ENCODE data around the gene ABCA8.
"Not testable (repeated sequence)": the region's sequence is repeated elsewhere in the genome, so short reads cannot be mapped to it uniquely, and the experiment has no call there.

Gene ABCA8

GRCh38 chr17:68955181-68955841 lies at the start of gene ABCA8:
TSS of gene ABCA8 (minus strand) at chr17:68955392. CDS start at chr17:68942034, 13,358 bp downstream.
- no peak for DNase-seq (ENCODE audit: low spot score)

- not testable (repeated sequence) for DNase-seq (ENCODE audit: low spot score)
These were observed 49.6 kb upstream of the ABCA8 start for GRCh38 chr17:69004759-69005158.

GRCh38 chr17:68999743-69000142 lies 44.6 kb upstream of the ABCA8 start:
- DNase-seq (ENCODE audit: low spot score) = not testable (repeated sequence)

GRCh38 chr17:68993112-68993511 lies 37.9 kb upstream of the ABCA8 start:
- DNase-seq (ENCODE audit: low spot score) = no peak

- DNase-seq (ENCODE audit: low spot score) = no peak
These were observed 32.8 kb upstream of the ABCA8 start for GRCh38 chr17:68987966-68988365.

- DNase-seq (ENCODE audit: low spot score) = no peak
These were observed 26.1 kb upstream of the ABCA8 start for GRCh38 chr17:68981288-68981687.

- no peak for DNase-seq (ENCODE audit: low spot score)
These were observed 18.1 kb upstream of the ABCA8 start for GRCh38 chr17:68973098-68973846.

GRCh38 chr17:68972119-68972704 lies 17.0 kb upstream of the ABCA8 start:
- DNase-seq (ENCODE audit: low spot score) = peak; percentile 46

GRCh38 chr17:68969101-68969500 lies 13.9 kb upstream of the ABCA8 start:
- no peak for DNase-seq (ENCODE audit: low spot score)

GRCh38 chr17:68963958-68964357 lies 8.8 kb upstream of the ABCA8 start:
- DNase-seq (ENCODE audit: low spot score) = no peak

GRCh38 chr17:68961214-68961882 lies 6.2 kb upstream of the ABCA8 start:
- no peak for DNase-seq (ENCODE audit: low spot score)

- not testable (repeated sequence) for DNase-seq (ENCODE audit: low spot score)
These were observed 3.9 kb upstream of the ABCA8 start for GRCh38 chr17:68959117-68959516.

GRCh38 chr17:68957944-68958343 lies 2.8 kb upstream of the ABCA8 start:
- no peak for DNase-seq (ENCODE audit: low spot score)

- DNase-seq (ENCODE audit: low spot score) = no peak
These were observed 871 bp downstream of the ABCA8 start for GRCh38 chr17:68954146-68954896.

- DNase-seq (ENCODE audit: low spot score) = no peak
These were observed 1.7 kb downstream of the ABCA8 start for GRCh38 chr17:68953340-68953997.

GRCh38 chr17:68950725-68951124 lies 4.5 kb downstream of the ABCA8 start:
- DNase-seq (ENCODE audit: low spot score) = no peak

GRCh38 chr17:68947868-68948267 lies 7.3 kb downstream of the ABCA8 start:
- DNase-seq (ENCODE audit: low spot score) = not testable (repeated sequence)

- DNase-seq (ENCODE audit: low spot score) = no peak
These were observed 10.7 kb downstream of the ABCA8 start for GRCh38 chr17:68944435-68945035.

GRCh38 chr17:68943812-68944182 lies 11.4 kb downstream of the ABCA8 start:
- DNase-seq (ENCODE audit: low spot score) = not testable (repeated sequence)

GRCh38 chr17:68943123-68943811 lies 11.9 kb downstream of the ABCA8 start:
- no peak for DNase-seq (ENCODE audit: low spot score)

All from D341Med (cell line).